ENCODE measurements around the gene DYNLRB2.

DYNLRB2 gene

GRCh38 chr16:80540516-80541305 is at the start of gene DYNLRB2:
Gene DYNLRB2 (plus strand): TSS chr16:80540993. CDS start chr16:80541077, 84 bp downstream.
- peak; percentile 96 for DNase-seq

GRCh38 chr16:80500116-80500859 is 40.5 kb upstream of the DYNLRB2 start:
- DNase-seq, result no peak

- DNase-seq, result no peak
These were observed 39.8 kb upstream of the DYNLRB2 start for GRCh38 chr16:80500961-80501525.

- DNase-seq, result no peak
These were observed 37.7 kb upstream of the DYNLRB2 start for GRCh38 chr16:80503107-80503506.

GRCh38 chr16:80507538-80507937 is 33.3 kb upstream of the DYNLRB2 start:
- DNase-seq, result no peak

GRCh38 chr16:80509872-80510271 is 30.9 kb upstream of the DYNLRB2 start:
- DNase-seq, result no peak

- DNase-seq, result no peak
These were observed 28.8 kb upstream of the DYNLRB2 start for GRCh38 chr16:80511824-80512592.

- DNase-seq, result no peak
These were observed 28.3 kb upstream of the DYNLRB2 start for GRCh38 chr16:80512593-80512853.

- DNase-seq, result no peak
These were observed 25.4 kb upstream of the DYNLRB2 start for GRCh38 chr16:80515374-80515773.

GRCh38 chr16:80517846-80518245 is 22.9 kb upstream of the DYNLRB2 start:
- DNase-seq, result no peak

- no peak for DNase-seq
These were observed 22.4 kb upstream of the DYNLRB2 start for GRCh38 chr16:80518436-80518835.

GRCh38 chr16:80519189-80519588 is 21.6 kb upstream of the DYNLRB2 start:
- no peak for DNase-seq

- no peak for DNase-seq
These were observed 15.4 kb upstream of the DYNLRB2 start for GRCh38 chr16:80525420-80525819.

- DNase-seq, result peak; percentile 53
These were observed 14.3 kb upstream of the DYNLRB2 start for GRCh38 chr16:80526418-80527061.

- DNase-seq, result no peak
These were observed 13.5 kb upstream of the DYNLRB2 start for GRCh38 chr16:80527297-80527696.

GRCh38 chr16:80530479-80530878 is 10.3 kb upstream of the DYNLRB2 start:
- no peak for DNase-seq

- DNase-seq, result no peak
These were observed 4.6 kb upstream of the DYNLRB2 start for GRCh38 chr16:80536238-80536637.

GRCh38 chr16:80541306-80541694 is 507 bp downstream of the DYNLRB2 start:
- DNase-seq, result no peak

- no peak for DNase-seq
These were observed 2.4 kb downstream of the DYNLRB2 start for GRCh38 chr16:80543162-80543561.

- no peak for DNase-seq
These were observed 3.5 kb downstream of the DYNLRB2 start for GRCh38 chr16:80544326-80544725.

GRCh38 chr16:80546249-80546648 is 5.5 kb downstream of the DYNLRB2 start:
- no peak for DNase-seq

- no peak for DNase-seq
These were observed 6.4 kb downstream of the DYNLRB2 start for GRCh38 chr16:80547145-80547544.

GRCh38 chr16:80552277-80552676 is 11.5 kb downstream of the DYNLRB2 start:
- DNase-seq, result no peak

Measured in femur (tissue), 1 donor.